ENCODE measurements around the gene DDX24. TPM values are rescaled to one million over a fixed set of nuclear protein-coding genes. Genes with fewer than 3 reads are reported as not detected.

The DDX24 gene
- total RNA-seq, 1 experiment from 2014 or later: 40.4 TPM

GRCh38 chr14:94019329-94019728, 61.7 kb downstream of the DDX24 start:
- no TSS peak for BruUV-seq (replicated peaks)
- H3K27me3 ChIP-seq (ENCODE audit: insufficient read depth, low read depth): no peaks in the 10 kb centered on the region
- POLR2A ChIA-PET (ENCODE audit: unreplicated experiment): no interaction called here

DNA sequence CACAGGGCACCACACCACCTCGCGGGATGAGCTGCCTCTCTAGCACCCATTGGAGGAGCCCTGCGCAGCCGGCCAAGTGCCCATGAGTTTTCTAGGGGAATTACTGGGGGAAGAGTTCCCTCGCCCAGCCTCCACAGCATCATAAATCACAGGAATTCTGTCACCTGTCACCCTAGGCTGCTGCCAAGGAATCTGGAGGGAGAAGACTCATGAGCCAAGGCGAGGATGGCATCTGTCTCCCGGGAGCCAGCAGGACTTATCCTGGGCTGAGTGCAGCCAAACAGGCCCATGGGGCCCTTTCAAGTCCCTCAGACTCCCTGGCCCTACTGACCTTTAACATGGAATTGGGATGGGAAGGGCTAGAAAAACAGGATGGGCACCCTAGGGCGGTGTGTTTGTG, 62.7 kb downstream of the DDX24 start:
- no peaks in the 10 kb centered on the region for H3K9me2 ChIP-seq (ENCODE audit: insufficient read depth)
- ChIA-PET POLR2A (ENCODE audit: unreplicated experiment) (no interaction called here), CTCF (no interaction called here)
- no peaks in the 10 kb centered on the region for H4K20me1 ChIP-seq (ENCODE audit: insufficient read depth)
- H3K4me3 ChIP-seq: no peak overlapping the region
- no peaks in the 10 kb centered on the region for H3K79me2 ChIP-seq (ENCODE audit: low read depth)
- no peak overlapping the region for H3K27ac ChIP-seq
- no peak overlapping the region for H2AFZ ChIP-seq
- H3K9me3 ChIP-seq (ENCODE audit: insufficient read depth, low read depth): no peaks in the 10 kb centered on the region
- peaks cover 4% of the 10 kb centered on the region; the same call in 1 of the 2 replicates for H3F3A ChIP-seq (ENCODE audit: insufficient read depth, low read depth)
- intact Hi-C loops (cut with micrococcal nuclease; ENCODE audit: unreplicated experiment): no loop called here
- TF ChIP-seq, protein P1, sequence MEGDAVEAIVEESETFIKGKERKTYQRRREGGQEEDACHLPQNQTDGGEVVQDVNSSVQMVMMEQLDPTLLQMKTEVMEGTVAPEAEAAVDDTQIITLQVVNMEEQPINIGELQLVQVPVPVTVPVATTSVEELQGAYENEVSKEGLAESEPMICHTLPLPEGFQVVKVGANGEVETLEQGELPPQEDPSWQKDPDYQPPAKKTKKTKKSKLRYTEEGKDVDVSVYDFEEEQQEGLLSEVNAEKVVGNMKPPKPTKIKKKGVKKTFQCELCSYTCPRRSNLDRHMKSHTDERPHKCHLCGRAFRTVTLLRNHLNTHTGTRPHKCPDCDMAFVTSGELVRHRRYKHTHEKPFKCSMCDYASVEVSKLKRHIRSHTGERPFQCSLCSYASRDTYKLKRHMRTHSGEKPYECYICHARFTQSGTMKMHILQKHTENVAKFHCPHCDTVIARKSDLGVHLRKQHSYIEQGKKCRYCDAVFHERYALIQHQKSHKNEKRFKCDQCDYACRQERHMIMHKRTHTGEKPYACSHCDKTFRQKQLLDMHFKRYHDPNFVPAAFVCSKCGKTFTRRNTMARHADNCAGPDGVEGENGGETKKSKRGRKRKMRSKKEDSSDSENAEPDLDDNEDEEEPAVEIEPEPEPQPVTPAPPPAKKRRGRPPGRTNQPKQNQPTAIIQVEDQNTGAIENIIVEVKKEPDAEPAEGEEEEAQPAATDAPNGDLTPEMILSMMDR (conservative IDR thresholded peaks at IDR 0.05): no peak
- no peak for TF ChIP-seq EZH2 (IDR thresholded peaks at IDR 0.05; ENCODE audit: low read depth)
- no peak for DNase-seq
- H3K4me1 ChIP-seq (replicated peaks; ENCODE audit: insufficient read depth): peaks cover 29% of the 10 kb centered on the region
- no peaks in the 10 kb centered on the region for H3K36me3 ChIP-seq (ENCODE audit: low read depth)
- BruUV-seq (replicated peaks): no TSS peak
- peak overlapping the region; percentile 53 for H3K4me2 ChIP-seq
- H3K27me3 ChIP-seq (ENCODE audit: insufficient read depth, low read depth): no peaks in the 10 kb centered on the region

More at GRCh38 chr14:94019329-94019728, 61.7 kb downstream of the DDX24 start:
- peaks cover 29% of the 10 kb centered on the region for H3K4me1 ChIP-seq (replicated peaks; ENCODE audit: insufficient read depth)
- TF ChIP-seq, protein P1 (conservative IDR thresholded peaks at IDR 0.05): no peak
- TF ChIP-seq EZH2 (IDR thresholded peaks at IDR 0.05; ENCODE audit: low read depth): no peak
- peaks cover 4% of the 10 kb centered on the region; the same call in 1 of the 2 replicates for H3F3A ChIP-seq (ENCODE audit: insufficient read depth, low read depth)
- H3K4me3 ChIP-seq: no peak overlapping the region
- no peaks in the 10 kb centered on the region for H3K36me3 ChIP-seq (ENCODE audit: low read depth)
- CTCF ChIA-PET: no interaction called here
- peak overlapping the region; percentile 53 for H3K4me2 ChIP-seq
- peak in 1 of 2 experiments; percentile 75 for DNase-seq
- H3K79me2 ChIP-seq (ENCODE audit: low read depth): no peaks in the 10 kb centered on the region
- intact Hi-C loops (cut with micrococcal nuclease; ENCODE audit: unreplicated experiment): no loop called here
- H2AFZ ChIP-seq: no peak overlapping the region
- no peak overlapping the region for H3K27ac ChIP-seq
- no peaks in the 10 kb centered on the region for H3K9me2 ChIP-seq (ENCODE audit: insufficient read depth)
- H3K9me3 ChIP-seq (ENCODE audit: insufficient read depth, low read depth): no peaks in the 10 kb centered on the region
- no peaks in the 10 kb centered on the region for H4K20me1 ChIP-seq (ENCODE audit: insufficient read depth)

DNA sequence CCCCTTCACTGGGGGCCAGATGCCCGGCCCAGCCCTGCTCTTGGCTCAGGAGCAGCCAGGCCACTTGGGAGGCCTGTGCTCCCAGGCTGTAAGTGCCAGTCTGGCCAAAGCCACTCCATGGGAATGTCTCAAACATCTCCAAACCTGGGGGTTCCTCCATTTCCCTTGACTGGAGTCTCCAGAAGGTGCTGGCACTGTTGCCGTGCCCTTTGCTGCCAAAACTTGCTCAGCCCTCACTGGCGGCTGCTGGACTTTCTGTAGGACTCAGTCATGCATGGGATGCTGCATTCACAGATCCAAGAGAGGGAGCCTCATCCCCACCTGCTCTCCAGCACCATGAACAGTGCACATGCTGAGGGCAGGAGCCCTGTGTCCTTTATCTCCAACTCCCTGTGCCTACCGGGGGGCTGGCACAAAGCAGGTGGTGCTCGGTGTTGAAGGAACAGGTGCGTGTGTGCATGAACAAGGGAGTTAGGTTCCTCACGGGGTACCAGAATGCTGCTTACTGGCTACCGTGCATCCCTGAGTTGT, 64.5 kb downstream of the DDX24 start:
- Histone ChIP-seq H2AFZ (no peak overlapping the region), H3K4me2 (no peak overlapping the region), H3F3A (ENCODE audit: insufficient read depth, low read depth) (peaks cover 2% of the 10 kb centered on the region; the same call in 1 of the 2 replicates), H3K79me2 (ENCODE audit: low read depth) (no peaks in the 10 kb centered on the region), H4K20me1 (ENCODE audit: insufficient read depth) (no peaks in the 10 kb centered on the region), H3K36me3 (ENCODE audit: low read depth) (no peaks in the 10 kb centered on the region), H3K4me3 (no peak overlapping the region), H3K4me1 (replicated peaks; ENCODE audit: insufficient read depth) (peaks cover 29% of the 10 kb centered on the region), H3K27ac (no peak overlapping the region), H3K27me3 (ENCODE audit: insufficient read depth, low read depth) (no peaks in the 10 kb centered on the region), H3K9me2 (ENCODE audit: insufficient read depth) (no peaks in the 10 kb centered on the region), H3K9me3 (ENCODE audit: insufficient read depth, low read depth) (no peaks in the 10 kb centered on the region)
- ChIA-PET CTCF (no interaction called here), POLR2A (ENCODE audit: unreplicated experiment) (no interaction called here)
- TF ChIP-seq, protein P1 (conservative IDR thresholded peaks at IDR 0.05): no peak
- TF ChIP-seq EZH2 (IDR thresholded peaks at IDR 0.05; ENCODE audit: low read depth): no peak
- DNase-seq: no peak
- BruUV-seq (replicated peaks): no TSS peak
- intact Hi-C loops (cut with micrococcal nuclease; ENCODE audit: unreplicated experiment): no loop called here
